Stimulated activated CD4-positive, alpha-beta T cell treated with anti-CD3 and anti-CD28 coated beads, Interleukin-15, amount 100 ng/mL, for 24 hours (primary cell): ENCODE data around the gene HS6ST3.
A peak's percentile ranks its signal among the peaks of the same experiment; 100 is the strongest.
"Not testable (repeated sequence)": the region's sequence is repeated elsewhere in the genome, so short reads cannot be mapped to it uniquely, and the experiment has no call there.

ENCODE experiments used
- DNase-seq: peaks from one replicate; pipeline ENCODE4 v3.0.0-alpha.2; 2020

Gene HS6ST3

DNA sequence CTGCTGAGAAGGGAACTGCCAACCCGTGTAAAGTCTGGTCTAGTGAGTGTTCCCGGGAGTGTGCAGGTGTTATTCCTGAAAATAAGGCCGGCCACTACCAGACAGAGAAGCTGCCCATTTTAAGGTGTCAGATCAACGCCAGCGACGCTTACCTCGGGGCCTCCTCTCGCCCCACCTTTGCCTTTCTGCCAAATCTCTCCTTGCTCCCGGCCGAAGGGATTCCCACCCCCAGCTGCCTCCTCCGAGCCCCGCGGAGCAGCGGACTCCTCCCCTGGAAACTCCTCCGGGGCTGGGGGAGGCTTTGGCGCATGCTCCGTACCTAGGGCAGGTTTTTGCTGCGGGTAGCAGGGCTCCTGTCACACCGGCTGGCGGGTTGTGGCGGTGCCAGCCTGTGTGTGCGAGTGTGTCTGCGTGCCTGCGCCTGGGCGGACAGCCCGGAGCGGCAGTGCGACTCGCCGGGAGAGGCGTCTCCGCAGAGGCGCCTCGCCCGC, at the start of gene HS6ST3:
HS6ST3 (plus strand) TSS at position 359 of the 491 bp plus-strand sequence.
- peak; percentile 18 for DNase-seq

DNA sequence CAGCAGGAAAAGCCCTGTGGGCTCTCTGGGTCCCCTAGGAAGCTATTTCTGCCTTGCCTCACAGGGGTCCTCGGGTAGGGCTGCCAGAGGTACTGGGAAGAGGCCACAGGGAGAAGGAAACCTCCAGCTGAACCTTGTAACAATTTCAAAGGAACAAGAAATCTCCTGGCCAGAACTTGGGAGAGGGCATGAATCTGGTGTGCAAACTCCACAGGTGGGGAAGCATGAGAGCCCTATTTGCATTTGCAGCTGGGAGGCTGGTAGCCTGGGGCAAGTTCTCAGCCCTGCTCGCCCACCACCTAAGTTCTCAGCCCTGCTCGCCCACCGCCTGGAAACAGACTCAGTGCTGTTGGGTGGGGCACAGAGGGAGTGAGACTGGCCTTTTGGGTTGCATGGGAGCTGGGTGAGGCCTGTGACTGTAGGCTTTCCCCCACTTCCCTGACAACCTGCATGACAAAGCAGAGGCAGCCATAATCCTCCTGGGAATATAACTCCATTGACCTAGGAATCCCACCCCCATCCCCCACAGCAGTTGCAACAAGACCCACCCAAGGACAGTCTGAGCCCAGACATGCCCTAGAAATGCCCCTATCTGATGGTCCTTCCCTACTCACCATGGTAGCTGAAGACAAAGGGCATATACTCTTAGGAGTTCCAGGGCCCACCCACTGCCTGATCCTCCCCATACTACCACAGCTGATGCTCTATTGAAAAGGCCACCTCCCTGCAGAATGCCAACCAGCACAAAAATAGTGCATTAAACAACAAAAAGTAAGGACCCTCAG, 48.4 kb upstream of the HS6ST3 start:
- DNase-seq = no peak

DNA sequence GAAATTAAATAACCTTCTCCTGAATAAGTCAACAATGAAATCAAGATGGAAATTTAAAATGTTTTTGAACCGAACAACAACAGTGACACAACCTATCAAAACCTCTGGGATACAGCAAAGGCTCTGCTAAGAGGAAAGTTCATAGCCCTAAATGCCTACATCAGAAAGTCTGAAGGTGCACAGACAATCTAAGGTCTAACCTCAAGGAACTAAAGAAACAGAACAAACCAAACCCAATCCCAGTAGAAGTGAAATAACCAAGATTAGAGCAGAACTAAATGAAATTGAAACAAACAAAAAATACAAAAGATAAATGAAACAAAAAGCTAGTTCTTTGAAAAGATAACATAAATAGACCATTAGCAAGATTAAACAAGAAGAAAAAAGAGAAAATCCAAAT, 45.7 kb upstream of the HS6ST3 start:
- DNase-seq = no peak

DNA sequence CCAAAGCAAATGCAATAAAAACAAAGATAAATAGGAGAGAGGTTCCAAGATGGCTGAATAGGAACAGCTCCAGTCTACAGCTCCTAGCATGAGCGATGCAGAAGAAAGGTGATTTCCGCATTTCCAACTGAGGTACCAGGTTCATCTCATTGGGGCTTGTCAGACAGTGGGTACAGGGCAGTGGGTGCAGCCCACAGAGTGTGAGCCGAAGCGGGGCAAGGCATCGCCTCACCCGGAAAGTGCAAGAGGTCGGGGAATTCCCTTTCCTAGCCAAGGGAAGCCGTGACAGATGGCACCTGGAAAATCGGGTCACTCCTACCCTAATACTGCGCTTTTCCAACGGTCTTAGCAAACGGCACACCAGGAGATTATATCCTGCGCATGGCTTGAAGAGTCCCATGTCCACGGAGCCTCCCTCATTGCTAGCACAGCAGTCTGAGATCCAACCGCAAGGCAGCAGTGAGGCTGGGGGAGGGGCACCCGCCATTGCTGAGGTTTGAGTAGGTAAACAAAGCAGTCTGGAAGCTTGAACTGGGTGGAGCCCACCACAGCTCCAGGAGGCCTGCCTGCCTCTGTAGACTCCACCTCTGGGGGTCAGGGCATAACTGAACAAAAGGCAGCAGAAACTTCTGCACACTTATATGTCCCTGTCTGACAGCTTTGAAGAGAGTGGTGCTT, 43.3 kb upstream of the HS6ST3 start:
- not testable (repeated sequence) for DNase-seq

DNA sequence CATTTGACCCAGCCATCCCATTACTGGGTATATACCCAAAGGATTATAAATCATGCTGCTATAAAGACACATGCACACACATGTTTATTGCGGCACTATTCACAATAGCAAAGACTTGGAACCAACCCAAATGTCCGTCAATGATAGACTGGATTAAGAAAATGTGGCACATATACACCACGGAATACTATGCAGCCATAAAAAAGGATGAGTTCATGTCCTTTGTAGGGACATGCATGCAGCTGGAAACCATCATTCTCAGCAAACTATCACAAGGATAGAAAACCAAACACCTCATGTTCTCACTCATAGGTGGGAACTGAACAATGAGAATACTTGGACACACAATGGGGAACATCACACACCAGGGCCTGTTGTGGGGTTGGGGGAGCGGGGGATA, 39.0 kb upstream of the HS6ST3 start:
- not testable (repeated sequence) for DNase-seq

DNA sequence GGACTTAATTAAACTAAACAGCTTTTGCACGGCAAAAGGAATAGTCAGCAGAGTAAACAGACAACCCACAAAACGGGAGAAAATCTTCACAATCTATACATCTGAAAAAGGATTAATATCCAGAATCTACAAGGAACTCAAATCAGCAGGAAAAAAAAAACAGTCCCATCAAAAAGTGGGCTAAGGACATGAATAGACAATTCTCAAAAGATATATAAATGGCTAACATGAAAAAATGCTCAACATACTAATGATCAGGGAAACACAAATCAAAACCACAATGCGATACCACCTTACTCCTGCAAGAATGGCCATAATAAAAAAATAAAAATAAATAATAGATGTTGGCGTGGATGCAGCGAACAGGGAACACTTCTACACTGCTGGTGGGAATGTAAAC, 38.4 kb upstream of the HS6ST3 start:
- not testable (repeated sequence) for DNase-seq

DNA sequence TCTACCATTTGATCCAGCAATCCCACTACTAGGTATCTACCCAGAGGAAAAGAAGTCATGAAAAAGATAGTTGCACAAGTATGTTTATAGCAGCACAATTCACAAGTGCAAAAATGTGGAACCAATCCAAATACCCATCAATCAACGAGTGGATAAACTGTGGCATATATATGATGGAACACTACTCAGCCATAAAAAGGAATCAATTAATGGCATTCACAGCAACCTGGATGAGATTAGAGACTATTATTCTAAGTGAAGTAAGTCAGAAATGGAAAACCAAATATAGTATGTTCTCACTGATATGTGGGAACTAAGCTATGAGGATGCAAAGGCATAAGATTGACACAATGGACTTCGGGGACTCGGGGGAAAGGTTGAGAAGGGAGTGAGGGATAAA, 38.0 kb upstream of the HS6ST3 start:
- not testable (repeated sequence) for DNase-seq

DNA sequence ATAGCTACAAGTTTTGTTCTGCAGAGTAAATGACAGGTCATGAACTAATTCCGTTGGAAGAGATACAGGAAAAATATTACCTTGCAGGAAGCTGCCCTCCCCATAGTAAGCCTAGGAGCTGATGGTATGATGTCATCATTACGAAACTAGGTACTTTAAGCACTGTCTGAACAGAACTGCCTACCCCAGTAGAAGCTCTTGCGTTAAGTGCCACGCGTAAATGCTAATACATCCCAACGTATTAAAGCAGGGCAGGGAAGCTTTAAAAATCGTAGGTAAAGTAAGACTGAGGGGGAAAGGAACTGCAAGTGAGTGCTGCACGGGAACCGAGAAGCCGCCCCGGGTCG, 37.3 kb upstream of the HS6ST3 start:
- DNase-seq = no peak

DNA sequence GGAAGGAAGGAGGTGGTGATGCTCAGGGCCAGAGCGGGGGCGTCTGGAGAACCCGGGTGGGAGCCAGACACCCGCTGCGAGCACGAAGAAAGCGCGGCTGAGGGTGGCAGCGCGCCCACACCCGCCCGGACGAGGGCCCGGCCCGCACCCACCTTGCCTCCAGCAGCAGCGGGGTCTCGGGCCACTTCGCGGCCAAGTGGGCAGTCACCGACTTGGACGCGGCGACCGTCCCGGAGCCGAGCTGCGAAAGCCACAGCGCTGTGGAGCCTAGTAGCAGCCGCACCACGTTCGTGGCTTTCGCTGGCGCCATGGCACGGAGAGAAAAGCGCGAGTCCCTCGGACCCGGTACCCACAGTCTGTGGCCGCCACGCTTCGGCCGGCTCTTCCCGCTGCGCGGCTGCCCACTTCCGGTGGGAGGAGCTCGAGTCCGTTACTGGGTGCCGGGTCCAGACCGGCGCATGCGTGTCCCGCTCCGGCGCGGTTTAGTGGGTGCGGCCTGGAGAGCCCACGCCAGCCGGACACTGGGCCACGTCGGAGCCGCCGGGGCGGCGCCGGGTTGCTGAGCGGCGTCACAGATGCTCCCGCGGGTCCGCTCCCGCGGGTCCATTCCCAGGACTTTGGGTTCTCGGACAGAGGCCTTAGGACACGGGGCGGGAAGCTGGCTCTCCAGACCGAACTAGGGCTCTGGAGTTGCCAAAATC, 36.8 kb upstream of the HS6ST3 start, which contains the start of gene UGGT2:
UGGT2 (minus strand) TSS at position 399 of the 701 bp plus-strand sequence; CDS start at position 310, 89 bp downstream.
- DNase-seq = peak; percentile 42

DNA sequence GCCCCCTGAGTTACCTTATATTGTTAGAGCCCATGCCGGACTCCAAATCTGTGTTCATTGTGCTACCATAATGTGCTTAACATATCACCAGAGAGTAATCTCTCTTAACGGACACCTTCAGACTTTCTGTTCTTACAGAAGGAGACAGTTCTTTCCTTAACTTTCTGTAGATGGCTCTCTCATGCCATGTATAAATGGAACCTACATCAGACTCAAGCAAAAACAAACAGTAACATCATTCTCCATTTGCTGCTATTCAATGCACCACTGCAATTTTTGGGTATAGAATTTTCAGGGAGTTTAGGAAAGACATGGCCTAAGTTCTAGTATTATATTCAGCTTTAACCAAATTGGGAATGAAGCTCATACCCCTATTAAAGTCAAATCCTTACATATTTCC, 24.1 kb upstream of the HS6ST3 start:
- DNase-seq = no peak

DNA sequence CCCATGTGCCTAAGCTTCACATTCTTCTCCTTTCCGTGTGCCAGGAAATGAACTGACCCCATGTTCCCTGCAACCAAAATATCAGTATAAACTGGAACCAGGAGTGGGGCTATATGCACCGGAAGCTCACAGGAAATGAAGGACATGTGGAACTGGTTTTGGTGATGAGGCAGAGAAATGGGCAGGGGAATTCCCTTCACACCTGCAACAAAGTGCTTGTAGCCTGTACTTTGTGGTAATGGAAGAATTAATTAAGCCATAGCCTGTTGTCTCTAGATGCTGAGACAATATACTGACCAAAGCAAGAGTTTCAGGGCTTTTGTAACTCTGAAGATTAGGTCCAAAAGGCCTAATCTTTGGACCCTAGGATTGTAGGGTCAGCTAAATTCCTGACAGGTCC, 21.2 kb upstream of the HS6ST3 start:
- no peak for DNase-seq

DNA sequence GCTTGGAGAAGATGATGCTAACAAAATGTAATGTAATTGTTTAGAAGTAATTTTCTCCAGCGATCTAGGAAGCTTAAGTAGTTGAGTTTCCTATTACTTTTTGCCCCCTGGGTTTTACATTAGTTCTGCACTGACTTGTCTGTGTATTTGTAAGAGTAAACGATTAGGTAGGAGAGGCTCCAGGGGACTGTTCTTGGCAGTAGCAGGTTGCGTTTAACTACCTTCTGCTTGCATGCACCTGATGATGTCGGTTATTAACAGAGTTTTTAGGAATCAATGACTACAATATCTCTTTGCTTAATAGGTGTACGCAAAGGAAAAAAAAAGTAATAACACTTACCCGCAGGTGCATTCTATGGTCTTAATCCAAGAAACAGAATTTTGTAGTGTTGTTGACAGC, 18.4 kb upstream of the HS6ST3 start:
- no peak for DNase-seq

DNA sequence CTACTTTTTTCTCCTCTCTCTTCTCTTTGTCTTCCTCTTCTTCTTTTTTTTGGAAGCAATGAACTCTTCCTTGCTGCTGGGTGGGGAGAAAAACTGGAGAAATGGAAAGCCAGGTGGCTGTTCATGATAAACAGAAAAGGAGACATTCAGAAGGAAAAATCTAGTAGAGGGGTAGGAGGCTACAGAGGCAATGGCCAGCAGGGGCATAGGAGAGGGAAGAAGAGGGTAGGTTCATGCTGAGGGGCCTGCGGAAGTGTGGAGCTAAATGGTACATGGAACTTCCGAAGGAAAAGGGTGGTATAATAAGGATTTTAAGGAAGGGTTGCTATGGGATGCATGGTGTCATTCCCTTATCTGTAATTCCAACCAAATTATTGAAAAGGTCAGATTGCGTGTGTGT, 17.5 kb upstream of the HS6ST3 start:
- DNase-seq = no peak

DNA sequence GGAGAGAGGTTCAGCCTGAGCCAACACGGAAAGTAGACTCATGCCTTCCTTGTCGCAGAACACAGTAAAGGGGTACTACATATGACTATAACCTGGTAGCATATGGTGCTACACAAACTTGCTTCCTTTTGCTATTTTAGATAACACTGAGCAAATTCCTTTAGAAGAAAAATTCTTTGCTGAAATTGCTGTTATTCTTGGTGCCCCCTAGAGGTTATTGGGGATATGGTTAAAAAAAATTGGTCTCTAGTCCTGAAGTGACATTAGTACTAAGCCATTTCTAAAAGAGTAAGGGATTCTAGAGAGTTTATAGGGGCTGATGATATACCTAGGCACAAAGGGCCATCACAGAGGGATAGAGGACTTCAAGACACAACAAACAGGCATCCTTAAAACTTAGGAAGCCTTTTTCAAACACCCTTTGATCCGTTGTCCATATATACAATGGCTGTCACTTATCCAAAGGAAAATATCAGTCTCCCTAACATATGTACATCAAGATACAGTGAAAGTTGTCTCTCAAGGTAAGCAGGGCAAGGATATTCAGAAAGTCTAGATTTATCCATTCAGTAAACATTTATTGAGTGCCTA, 13.9 kb upstream of the HS6ST3 start:
- no peak for DNase-seq

DNA sequence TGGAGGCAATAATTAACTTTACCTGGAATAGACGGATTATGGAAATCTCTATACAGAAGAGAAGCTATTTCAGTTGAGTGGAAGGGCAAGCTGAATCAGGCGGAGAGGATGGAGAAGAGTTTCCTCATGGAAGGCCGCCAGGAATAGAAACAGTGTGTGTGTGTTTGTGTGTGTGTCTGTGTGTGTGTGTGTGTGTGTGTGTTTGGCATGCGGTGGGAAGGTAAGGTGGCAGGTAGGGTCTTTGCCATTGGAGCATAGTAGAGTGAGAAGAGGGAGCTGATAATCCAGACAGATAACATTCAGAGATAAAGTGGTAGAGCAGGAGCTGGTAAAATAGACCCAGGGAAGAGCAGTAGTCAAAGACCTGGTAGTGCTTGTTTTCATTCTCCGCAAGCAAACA, 9.2 kb upstream of the HS6ST3 start:
- DNase-seq = no peak

DNA sequence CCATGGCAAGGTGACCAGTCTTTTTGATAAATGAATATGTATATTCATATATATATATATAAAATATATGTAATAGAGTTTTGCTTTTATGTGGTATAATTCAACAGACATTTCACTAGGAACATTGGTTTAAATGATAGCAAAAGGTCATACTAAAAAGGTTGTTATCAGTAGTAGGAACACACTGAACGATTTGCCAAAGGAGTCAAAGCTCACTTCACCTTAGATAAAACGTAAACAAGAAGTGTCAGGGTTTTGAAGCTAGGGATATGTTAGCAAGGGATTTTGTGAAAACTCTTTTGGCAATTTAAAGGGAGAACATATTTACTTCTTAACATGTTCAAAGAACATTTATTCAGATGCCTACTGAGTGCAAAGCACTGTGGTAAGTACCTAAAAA, 8.0 kb upstream of the HS6ST3 start:
- no peak for DNase-seq

DNA sequence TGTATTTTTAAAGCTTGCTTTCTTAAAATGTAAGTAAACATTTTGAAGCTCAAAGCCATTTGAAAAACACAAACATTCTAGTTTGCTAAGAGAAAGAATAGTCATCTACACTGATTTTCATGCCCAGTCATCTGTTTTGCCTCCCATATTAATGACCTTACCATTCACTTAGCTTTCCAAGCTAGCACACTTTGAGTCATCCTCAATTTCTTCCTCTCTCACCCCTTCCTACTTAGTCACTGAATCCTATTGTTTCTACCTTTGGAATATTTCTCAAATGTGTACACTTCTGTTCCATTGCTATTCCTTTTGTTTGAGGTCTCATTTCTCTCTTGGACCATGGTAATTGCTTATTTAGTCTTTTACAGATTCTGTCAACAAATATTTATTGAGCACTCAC, 7.3 kb upstream of the HS6ST3 start:
- DNase-seq = no peak

DNA sequence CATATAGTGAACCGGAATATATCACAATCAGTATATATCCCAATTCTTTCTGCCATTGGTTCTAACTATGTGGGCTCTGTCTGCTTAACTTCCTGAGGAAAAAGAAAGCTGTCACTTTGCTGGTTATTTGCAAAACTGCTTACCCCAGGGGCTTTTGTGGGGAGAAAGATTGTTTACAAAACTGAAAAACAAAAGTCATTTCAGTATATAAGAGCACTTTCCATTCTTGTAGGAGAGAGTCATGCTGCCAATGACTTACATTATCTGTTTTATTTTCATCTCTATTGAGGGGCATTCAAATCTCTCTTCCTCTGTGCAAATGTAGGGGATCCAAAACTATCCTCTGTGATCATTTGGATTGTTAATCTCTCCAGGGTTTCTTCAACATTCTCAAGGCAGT, 3.2 kb upstream of the HS6ST3 start:
- no peak for DNase-seq

DNA sequence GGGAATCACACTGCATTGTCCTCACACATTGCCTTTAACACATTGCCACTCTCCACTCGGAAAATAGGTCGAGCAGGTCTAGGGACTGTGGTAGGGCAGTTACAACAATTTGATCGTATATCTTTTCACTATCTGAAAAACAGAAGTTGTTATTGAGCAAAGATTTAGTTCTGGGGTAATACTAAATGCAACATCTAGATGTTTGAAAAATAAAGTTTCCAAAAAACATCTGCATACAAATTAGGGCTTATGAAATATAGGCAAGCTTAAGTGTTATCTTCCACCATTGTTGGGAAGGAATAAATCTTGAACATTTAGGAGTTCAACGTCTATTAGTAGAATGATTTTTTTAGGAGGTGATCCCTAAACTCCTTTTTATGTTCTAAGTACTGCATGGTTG, 768 bp upstream of the HS6ST3 start:
- DNase-seq = no peak

DNA sequence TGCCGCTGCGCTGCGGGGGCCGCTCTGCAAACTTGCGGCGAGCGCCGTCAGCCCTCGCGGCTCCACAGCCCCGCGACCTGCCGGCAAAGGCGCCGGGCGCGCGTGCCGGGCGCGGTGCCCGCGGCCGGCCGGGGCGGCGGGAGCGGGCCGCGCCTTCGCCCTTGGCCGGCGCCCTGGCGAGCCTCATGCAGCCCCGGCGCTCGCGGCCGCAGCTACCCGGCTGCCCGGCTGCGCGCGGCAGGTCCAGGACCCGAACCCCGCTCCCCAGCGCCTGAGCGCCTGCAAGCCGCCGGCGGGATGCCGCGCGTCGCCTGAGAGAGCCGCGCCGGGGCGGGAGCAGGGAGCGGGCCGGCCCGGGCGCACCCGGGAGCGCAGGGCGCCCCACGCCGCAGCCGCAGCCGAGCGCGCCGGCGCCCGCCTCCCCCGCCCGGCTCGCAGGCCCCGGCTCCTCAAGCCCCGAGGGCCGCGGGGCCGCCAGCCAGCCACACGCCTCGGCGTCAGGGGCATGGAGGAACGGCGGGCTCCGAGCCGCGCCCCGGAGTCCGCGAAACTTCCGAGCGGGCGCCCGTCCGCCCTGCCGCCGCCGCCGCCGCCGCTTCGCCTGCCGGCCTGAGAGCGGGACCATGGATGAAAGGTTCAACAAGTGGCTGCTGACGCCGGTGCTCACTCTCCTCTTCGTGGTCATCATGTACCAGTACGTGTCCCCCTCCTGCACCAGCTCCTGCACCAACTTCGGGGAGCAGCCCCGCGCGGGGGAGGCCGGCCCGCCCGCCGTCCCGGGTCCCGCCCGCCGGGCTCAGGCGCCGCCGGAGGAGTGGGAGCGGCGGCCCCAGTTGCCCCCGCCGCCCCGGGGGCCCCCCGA, 564 bp downstream of the HS6ST3 start:
- peak; percentile 12 for DNase-seq

DNA sequence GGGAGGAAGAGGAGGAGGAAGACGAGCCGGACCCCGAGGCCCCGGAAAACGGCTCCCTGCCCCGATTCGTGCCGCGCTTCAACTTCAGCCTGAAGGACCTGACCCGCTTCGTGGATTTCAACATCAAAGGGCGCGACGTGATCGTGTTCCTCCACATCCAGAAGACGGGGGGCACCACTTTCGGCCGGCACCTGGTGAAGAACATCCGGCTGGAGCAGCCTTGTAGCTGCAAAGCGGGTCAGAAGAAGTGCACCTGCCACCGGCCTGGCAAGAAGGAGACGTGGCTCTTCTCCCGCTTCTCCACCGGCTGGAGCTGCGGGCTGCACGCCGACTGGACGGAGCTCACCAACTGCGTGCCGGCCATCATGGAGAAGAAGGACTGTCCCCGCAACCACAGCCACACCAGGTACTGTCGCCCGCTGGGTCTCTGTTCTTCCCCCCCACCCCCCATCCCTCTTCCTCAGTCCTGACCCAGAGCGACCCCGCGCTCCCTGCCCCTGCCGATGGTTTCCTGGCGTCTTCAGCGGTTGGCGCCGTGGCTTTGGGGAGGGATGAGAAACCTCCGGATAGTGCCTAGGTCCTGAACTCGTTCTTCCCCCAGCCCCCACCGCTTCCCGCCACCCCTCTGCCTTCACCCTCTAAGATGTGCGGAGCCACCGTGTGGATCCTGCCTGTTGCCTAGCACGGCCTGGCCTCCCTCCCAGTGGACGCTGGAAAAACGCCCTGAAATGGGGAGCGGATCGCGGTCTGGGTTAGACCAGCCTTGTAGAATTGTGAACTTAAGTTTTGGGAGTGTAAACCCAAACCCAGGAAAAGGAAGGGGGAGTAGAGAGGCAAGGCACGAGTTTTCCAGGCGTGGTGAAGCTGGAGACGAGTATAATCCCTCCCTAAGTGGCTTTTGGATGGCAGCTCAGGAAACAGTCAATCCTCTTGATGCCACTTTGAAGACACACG, 1.5 kb downstream of the HS6ST3 start:
- peak; percentile 7 for DNase-seq
